ENCODE data around the gene LRRC15.

LRRC15 gene

GRCh38 chr3:194336601-194337355, 32.8 kb downstream of the LRRC15 start:
- no peak for DNase-seq (ENCODE audit: low read depth in 2 of 2)

GRCh38 chr3:194333981-194334320, 35.6 kb downstream of the LRRC15 start:
- no peak for DNase-seq (ENCODE audit: low read depth in 2 of 2)

DNA sequence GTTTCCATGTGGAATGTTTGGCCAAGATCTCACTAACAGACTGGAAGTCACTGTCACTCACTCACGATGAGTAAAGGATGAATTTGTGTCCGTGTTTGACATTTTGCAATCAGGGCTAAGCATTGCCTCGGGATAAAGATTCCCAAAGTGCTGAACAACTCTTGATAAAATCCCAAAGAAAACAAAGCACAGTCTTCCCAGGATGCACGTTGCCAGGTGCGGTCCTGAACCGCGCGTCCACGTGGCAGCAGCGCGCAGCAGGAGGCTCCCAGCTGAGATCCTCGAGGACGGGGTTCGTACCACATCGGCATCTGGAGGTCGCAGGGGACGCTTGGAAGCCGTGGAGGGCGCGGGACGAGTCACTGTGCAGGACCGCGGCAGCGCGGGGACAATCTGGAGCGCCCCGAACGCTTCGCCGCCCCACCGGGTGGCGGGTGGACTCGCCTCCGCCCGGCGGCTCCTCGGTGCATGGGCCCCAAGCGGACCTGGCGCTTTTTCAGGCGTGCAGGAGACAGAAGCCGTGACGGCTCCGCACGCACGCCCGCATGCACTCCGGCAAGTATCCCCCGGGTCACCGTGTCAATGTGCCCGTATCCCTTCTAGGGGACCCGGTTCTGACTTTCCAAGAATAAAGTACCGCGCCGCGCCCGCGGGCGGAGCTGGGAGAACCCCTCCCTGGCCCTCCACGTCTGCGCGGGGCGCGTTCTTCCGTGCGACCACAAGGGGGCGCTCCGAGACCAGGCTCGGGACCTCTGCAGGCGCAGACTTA, 36.1 kb downstream of the LRRC15 start:
- DNase-seq (ENCODE audit: low read depth in 2 of 2): peak; percentile 78 to 80

DNA sequence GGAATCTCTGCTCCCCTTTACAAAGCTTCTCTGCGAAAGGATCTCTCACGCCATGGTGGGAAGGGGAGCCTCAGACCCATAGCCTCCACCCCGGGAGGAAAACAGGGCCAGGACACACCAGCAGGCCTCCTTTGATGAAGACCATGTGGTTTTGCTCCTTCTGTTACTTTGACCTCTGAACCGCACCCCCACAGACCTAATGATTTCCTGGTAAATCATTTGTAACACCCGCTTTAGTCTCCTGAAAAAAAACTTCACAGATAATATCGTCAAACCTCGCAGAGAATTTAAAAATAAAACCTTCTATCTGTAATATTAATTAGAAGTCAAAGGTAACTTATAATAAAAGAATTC, 36.7 kb downstream of the LRRC15 start:
- no peak for DNase-seq (ENCODE audit: low read depth in 2 of 2)

DNA sequence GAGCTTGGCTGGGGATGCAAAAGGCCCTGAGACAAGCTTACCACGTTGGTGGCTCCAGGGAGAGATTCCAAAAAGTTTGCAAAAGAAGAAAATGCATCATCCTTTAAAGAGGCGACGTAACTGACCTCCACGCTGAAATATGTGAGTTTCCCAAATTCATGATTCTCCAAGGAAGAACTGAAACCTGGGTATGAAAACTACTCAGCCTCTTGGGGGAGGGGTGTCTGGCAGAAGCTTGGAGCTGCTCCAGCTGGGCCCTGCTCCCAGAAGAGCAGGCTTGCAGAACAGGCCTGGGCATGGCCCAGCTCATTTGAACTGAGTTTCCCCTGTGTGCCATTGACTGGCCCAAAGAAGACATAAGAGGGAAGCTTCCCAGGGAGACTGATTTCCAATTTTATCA, 39.0 kb downstream of the LRRC15 start:
- DNase-seq (ENCODE audit: low read depth in 2 of 2): no peak

GRCh38 chr3:194330160-194330559, 39.4 kb downstream of the LRRC15 start:
- DNase-seq (ENCODE audit: low read depth in 2 of 2): no peak

- DNase-seq (ENCODE audit: low read depth in 2 of 2): no peak
These were observed 40.0 kb downstream of the LRRC15 start for GRCh38 chr3:194329583-194329965.

DNA sequence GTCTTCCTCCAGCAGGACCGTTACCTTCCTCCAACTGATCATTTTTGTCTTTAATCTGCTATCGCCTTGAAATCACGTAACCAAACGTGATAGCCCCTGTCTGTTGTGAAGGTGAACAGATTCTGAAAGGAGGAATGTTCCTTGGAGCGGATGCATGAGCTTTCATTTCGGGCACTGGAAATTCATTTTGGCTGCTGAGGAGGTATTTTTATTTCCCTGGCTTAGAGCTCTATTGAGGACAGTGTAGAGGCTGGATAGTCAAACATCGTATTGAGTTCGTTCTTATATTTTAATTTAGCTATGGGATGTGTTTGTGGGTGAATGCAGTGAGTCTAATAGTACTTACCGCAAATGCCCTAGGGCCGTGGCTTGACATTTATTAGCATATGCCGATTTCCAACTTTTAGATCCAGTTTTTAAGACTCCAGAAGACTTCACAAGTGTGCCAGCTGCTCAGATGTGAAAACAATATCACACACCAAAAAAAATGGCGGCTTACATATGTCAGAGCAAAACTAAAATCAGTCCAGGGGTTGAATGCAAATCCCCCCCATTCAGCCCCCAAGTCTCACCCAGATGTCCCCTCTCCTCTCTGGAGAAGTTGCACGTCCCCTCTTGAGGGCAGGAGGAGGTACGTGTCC, 40.5 kb downstream of the LRRC15 start:
- no peak for DNase-seq (ENCODE audit: low read depth in 2 of 2)

DNA sequence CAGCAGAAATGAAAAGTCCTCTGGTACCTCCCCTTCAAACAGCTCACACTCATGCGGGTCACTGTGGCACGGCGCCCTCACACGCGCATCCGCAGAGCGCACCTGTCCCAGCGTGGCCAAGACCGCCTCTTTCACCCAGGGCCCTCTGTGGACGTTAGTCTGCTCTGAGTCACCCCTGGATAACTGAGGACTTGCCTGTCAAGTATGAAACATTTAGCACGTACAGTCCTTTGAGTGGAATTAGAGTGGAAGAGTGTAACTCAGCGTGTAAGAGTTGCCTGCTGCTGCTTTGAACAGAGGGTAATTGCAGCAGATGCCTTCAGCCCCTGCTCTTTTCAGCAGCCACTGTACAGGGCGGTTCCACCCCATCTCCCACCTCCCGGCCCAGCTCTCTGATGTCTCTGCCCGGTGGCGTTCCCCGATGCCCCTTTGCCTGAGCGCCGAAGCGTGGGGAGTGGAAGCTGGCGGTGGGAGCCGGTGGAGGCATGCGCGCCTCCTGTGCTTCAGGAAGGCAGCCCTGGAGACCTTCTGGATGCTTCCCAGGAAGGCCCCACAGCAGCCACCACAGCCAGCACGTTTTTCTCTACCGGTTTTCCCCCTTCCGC, 41.4 kb downstream of the LRRC15 start:
- no peak for DNase-seq (ENCODE audit: low read depth in 2 of 2)

- DNase-seq (ENCODE audit: low read depth in 2 of 2): no peak
These were observed 42.1 kb downstream of the LRRC15 start for GRCh38 chr3:194327218-194328052.

GRCh38 chr3:194326968-194327217, 42.6 kb downstream of the LRRC15 start:
- DNase-seq (ENCODE audit: low read depth in 2 of 2): no peak

- DNase-seq (ENCODE audit: low read depth in 2 of 2): no peak
These were observed 43.2 kb downstream of the LRRC15 start for GRCh38 chr3:194326192-194326967.

GRCh38 chr3:194325424-194326153, 44.0 kb downstream of the LRRC15 start:
- no peak for DNase-seq (ENCODE audit: low read depth in 2 of 2)

DNA sequence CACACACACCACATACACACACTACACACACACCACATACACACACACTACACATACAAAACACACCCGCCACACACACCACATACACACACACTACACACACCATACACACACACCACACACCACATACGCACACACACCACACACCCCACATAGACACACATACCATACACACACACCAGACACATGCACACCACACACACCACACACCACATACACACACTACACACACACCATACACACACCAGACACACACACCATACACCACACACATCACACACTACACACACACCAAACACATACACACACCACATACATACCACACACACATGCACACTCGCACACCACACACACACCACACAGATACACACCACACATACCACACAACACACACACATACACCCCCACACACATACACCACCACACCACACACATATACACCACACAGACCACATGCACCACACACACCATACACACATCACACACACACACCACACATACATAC, 44.7 kb downstream of the LRRC15 start:
- no peak for DNase-seq (ENCODE audit: low read depth in 2 of 2)

GRCh38 chr3:194323785-194324735, 45.5 kb downstream of the LRRC15 start:
- DNase-seq (ENCODE audit: low read depth in 2 of 2): peak in 1 of 2 donors; percentile 22

DNA sequence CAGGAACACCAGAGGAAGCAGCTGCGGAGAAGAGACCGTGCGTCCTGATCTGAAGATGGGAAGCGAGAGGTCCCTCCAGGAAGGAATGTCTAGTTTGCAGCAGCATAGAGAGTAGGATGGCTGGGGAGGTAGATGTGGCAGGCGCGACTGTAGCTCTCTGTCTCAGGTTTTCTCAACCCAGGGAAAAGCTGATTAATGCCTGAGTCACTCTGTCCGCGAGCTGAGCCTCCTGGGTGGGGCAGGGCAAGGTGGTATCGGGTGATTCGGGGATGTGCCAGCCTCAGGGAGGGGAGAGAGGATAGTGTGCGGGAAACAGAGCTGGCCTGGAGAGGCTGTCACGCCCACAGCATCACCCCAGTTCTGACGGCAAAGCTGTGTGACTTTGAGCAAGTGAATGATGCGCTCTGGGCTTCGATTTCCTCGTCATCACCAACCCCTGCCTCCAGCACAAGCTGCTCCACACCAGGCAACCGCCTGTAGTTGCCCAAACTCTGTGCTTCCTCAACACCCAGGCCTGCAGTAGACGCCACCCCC, 46.8 kb downstream of the LRRC15 start:
- no peak for DNase-seq (ENCODE audit: low read depth in 2 of 2)

GRCh38 chr3:194321693-194322640, 47.6 kb downstream of the LRRC15 start:
- DNase-seq (ENCODE audit: low read depth in 2 of 2): no peak

Data from stimulated activated CD8-positive, alpha-beta memory T cell treated with anti-CD3 and anti-CD28 coated beads, Interleukin-2, amount 100 ng/mL, for 1 hour (primary cell).